Bronchial smooth muscle cell (primary cell): ENCODE data around the gene RAPGEF3. TPM values are rescaled to one million over a fixed set of nuclear protein-coding genes. Genes with fewer than 3 reads are reported as not detected.

Experiments
- total RNA-seq: library from RNA; depleted of rRNA; stranded (reverse); fragments of >200 nt; gene quantifications from 2 replicates; pipeline ENCODE4 v1.2.1, GENCODE V29; 2014

RAPGEF3 gene, protein sequence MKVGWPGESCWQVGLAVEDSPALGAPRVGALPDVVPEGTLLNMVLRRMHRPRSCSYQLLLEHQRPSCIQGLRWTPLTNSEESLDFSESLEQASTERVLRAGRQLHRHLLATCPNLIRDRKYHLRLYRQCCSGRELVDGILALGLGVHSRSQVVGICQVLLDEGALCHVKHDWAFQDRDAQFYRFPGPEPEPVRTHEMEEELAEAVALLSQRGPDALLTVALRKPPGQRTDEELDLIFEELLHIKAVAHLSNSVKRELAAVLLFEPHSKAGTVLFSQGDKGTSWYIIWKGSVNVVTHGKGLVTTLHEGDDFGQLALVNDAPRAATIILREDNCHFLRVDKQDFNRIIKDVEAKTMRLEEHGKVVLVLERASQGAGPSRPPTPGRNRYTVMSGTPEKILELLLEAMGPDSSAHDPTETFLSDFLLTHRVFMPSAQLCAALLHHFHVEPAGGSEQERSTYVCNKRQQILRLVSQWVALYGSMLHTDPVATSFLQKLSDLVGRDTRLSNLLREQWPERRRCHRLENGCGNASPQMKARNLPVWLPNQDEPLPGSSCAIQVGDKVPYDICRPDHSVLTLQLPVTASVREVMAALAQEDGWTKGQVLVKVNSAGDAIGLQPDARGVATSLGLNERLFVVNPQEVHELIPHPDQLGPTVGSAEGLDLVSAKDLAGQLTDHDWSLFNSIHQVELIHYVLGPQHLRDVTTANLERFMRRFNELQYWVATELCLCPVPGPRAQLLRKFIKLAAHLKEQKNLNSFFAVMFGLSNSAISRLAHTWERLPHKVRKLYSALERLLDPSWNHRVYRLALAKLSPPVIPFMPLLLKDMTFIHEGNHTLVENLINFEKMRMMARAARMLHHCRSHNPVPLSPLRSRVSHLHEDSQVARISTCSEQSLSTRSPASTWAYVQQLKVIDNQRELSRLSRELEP
- 6.8 and 7.0 TPM in 2 replicates for total RNA-seq

DNA sequence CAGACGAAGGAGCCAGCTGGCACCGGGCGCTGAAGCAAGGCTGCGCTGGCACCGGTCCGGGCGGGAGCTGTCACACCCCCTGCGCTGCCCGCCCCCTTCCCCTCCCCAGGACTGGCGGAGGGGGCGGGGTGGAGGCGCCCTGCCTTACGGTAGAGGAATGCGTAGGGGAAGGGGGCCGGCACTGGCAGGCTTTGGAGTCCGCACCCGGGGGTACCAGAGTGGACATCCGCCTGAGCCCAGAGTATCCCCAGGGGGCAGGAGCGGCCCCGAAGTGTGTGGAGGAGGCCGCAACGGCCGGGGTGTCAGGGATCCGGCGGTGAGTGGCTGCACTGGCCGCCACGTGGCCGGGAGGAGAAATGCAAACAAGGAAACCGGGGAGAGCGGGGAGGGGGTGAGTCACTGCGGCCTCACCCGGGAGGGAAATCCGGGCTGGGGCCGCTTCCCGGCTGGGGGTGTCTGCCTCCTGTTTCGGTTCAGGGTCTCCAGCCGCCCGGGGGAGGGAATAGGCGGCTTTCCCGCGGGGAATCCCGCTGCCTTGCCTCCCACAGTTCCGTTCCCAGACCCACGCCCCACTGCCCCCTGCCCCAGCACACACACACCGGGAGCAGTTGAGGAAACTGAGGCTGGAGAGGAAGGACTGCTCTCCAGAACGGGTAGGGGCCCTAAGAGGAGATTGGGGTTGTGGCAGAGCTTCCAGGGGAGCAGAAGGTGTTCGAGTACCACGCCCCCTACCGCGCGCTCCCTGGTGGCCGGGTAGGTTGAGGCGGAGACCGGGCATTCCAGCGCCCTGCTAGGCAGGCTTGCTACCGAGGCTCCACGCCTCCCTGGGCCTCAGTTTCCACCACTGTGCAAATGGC is at the start of gene RAPGEF3:
RAPGEF3 (minus strand) TSS at position 47 of the 857 bp plus-strand sequence. CDS start 324 bp downstream, outside the sequence.

DNA sequence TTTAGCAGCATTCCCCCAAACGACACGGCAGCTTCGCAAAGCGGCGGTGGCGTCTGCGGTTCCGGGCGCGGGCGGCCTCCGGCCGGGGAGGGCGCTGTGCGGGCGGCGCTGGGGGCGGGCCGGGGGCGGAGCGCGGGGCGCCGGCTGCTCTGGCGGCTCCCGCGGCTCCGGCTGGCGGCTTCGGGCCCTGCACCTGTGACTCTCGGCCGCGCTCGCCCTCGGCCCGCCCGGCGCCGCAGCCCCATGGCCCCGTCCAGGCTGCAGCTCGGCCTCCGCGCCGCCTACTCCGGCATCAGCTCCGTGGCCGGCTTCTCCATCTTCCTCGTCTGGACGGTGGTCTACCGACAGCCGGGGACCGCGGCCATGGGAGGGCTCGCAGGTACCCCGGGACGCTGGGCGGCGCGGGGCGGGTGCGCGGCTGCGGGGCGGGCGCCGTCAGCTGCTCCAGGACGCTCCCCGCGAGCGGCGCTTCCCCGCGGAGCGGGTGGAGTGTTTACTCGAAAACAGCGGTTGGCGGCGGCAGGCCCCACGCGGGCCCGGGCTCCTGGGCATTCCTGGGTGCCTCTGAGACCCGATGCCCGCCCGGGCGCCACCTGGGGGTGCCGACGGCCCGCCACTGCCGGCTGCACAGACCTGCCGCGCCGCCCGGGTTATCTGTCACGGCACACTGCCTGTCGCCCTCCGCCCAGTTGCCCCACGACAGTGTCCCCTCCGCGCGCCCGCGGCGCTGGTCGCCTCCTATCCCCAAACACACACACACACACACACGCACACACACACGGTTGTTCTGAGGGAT is 14.6 kb upstream of the RAPGEF3 start, which contains the start of gene SLC48A1:
SLC48A1 (plus strand) TSS at position 177 of the 796 bp plus-strand sequence; CDS start at position 244, 67 bp downstream.

DNA sequence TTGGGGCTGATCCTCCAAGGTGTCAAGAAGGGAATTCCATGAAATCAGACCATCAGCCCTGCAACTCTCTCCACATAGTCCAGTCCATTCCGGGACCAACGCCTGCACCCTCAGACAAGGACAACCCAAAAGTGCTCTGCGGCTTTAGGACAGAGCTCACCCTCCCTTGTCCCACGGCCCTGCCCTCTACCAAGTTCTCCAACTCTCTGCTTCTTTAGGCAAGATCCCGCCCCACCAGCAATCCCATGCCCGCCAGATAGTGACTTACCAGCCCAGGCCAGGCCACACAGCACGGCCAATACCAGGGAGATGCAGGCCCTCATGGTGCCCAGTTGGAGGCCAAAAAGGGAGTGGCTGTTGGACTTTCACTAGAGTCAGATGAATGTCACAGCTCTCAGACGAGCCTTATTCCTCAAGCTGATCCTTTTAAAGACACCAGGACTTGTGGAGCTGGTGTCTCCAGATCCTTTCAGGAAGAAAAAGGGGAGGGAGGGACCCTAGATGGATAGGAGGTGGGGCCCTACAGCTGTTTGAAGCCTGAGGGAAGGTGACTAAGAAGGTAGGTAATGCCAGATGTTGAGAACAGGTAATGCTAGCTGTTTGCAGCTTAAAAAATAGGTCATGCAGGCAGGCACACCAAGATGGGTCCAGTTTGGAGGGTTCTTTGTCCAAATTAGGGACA is 33.4 kb downstream of the RAPGEF3 start, which contains the start of gene ENDOU:
ENDOU (minus strand) TSS at position 400 of the 682 bp plus-strand sequence; CDS start at position 323, 77 bp downstream.

DNA sequence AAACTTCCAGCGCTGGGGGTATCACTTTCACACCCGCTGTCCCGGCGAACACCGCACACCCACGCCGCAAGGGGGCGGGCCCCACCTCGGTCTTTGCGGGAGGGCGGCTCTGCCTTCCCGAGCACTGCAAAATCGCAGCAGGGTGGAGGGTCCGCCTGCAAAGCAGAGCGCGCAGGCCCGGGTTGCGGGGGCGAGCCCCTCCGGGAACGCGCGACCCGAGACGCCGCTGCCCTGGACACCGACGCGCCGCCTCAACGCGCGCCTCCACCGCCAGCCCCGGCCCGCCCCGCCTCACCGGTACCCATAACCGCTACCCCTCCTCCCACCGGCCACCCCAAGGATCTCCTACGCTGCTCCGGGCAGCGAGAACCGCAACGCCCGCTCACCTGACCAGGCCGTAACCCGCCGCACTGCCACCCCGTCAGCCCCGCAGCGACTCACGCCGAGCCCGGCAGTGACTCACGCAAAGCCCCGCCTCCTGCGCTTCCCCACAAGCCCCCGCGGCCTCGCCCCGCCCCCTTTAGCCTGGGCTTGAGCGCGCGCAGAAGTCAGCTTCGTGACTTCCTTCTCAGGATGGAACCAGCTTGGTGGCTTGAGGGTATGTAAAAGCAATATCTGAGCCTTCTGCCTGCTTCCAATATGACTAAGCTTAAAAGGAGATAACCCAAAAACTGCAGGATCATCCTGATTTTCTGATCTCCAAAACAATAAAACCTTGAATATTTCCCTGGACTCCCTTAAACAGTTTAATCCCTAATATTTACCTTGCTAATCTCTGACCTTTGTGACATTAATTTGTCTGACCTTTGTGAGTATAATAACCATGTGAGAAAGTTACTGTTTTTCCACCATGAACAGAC is 52.9 kb downstream of the RAPGEF3 start, which contains the start of gene RPAP3:
RPAP3 (minus strand) TSS at position 465 of the 860 bp plus-strand sequence. CDS start 3,190 bp downstream, outside the sequence.

Other genes with a start within 250 kb of the RAPGEF3 start
- 3.7 and 10.2 TPM in 2 replicates for gene RPAP3, start 52.9 kb downstream of the RAPGEF3 start, total RNA-seq
- 0.09 and 0.16 TPM in 2 replicates for gene ENDOU, start 33.4 kb downstream of the RAPGEF3 start, total RNA-seq
- 6.9 and 12.6 TPM in 2 replicates for gene SLC48A1, start 14.4 kb upstream of the RAPGEF3 start, total RNA-seq
- 15.5 and 21.8 TPM in 2 replicates for gene HDAC7, start 61.0 kb upstream of the RAPGEF3 start, total RNA-seq
- gene VDR, start 146.1 kb upstream of the RAPGEF3 start, total RNA-seq, result 3.8 and 5.3 TPM in 2 replicates
- gene TMEM106C, start 204.7 kb upstream of the RAPGEF3 start, total RNA-seq, result 34.8 and 63.4 TPM in 2 replicates
- not detected in 2 replicates for gene COL2A1, start 245.6 kb upstream of the RAPGEF3 start, total RNA-seq